Measurements from ENCODE around the gene TEAD3. TPM values are rescaled to one million over a fixed set of nuclear protein-coding genes. Genes with fewer than 3 reads are reported as not detected.

Gene TEAD3
- total RNA-seq, 4 donors from 2014 or later: 13.7 to 33.5 (median 29.3) TPM

DNA sequence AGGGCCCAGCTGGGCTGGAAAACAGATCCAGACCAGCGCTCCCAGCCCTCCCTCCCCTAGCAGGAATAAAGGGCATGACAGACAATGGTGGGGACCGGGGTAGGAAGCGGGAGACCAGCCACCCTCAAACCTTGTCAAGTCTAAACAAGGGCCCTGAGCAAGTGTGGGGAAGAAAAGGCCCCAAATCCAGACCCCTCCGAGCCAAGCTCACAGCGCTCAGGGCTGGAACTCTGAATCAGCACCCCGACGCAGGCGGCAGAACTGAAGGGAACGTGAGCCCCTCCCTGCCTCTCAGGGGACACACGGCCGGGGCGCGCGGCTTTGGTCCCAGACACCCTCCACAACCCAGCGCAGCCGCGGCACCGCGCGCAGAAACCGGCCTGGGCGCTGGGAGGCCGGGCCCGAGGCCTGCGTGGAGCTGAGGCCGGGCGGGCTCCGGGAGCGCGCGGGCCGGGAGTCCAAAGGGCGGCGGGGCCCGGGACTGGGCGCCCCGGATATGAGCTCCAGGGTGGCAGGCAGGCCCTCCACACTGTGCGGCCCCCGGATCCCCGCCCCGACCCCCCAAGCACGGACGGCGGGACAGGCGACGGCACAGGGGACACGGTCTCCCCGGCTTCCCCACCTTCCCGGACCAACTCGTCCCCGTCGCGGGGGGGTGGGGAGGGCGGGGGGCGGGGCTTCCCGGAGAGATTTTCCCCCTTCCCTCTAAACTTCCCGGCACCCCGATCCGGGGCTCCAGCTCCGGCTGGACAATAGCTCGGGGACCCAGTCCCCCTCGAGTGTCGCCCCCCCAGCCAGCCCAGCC, 641 bp downstream of the TEAD3 start:
- peaks cover 42 to 71% (median 45%) of the 10 kb centered on the region in 3 donors for H3K4me1 ChIP-seq
- no peaks in the 10 kb centered on the region for H3K9me3 ChIP-seq
- peak overlapping the region; percentile 83 to 96 (median 92) for H3K4me3 ChIP-seq
- H3K27me3 ChIP-seq: peaks cover 0 to 38% (median 0%) of the 10 kb centered on the region in 4 donors
- 7% methylated on average over 3 of the region's 63 CpGs; no CpG with 5 or more reads in 1 of the 2 donors for WGBS, 2 donors
- intact Hi-C loops (cut with DNase I): no loop called here
- H3K27ac ChIP-seq: peak overlapping the region; percentile 95 to 99 (median 98)
- TF ChIP-seq, protein P1, sequence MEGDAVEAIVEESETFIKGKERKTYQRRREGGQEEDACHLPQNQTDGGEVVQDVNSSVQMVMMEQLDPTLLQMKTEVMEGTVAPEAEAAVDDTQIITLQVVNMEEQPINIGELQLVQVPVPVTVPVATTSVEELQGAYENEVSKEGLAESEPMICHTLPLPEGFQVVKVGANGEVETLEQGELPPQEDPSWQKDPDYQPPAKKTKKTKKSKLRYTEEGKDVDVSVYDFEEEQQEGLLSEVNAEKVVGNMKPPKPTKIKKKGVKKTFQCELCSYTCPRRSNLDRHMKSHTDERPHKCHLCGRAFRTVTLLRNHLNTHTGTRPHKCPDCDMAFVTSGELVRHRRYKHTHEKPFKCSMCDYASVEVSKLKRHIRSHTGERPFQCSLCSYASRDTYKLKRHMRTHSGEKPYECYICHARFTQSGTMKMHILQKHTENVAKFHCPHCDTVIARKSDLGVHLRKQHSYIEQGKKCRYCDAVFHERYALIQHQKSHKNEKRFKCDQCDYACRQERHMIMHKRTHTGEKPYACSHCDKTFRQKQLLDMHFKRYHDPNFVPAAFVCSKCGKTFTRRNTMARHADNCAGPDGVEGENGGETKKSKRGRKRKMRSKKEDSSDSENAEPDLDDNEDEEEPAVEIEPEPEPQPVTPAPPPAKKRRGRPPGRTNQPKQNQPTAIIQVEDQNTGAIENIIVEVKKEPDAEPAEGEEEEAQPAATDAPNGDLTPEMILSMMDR (IDR thresholded peaks at IDR 0.05): no peak
- TF ChIP-seq POLR2A (IDR thresholded peaks at IDR 0.05): no peak
- no peak for DNase-seq
- peaks cover 0 to 4% (median 0%) of the 10 kb centered on the region in 3 donors for H3K36me3 ChIP-seq

DNA sequence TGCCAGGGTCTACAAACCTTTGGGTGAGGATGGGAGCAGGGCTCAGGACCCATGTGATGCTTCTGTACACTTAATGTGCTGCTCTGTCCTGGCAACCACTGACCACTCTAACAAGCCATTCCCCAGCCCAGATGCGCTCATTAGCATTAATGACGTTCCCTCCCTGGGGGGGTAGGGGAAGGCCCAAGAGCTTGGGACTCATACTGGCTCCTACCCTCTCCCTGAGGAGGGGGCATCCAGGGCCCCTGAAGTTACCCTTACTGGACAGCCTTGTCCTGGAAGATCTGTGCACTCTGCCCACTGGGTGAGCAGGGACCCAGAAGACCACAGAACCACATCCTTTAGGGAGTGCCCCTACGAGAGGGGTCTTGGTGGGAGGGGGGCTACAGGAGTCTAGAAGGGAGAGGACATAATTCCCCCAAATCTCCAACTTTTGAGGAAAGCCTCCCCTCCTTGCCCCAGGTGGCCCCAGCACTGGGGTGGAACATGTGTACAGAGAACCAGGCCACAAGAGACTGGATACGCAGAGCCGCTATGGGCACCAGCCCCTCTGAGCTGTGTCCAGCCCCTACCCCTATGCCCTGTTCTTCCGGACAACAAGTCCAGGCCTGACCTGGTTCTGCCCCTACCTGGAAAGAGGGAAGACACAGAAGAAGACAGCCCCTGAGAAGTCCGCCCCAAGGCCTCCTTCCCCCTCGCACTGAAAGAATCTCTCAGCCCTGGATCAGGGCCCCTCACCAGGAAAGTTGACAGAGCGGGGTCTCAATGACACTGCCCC, 1.4 kb downstream of the TEAD3 start:
- intact Hi-C loops (cut with DNase I): no loop called here
- Histone ChIP-seq H3K27me3 (peaks cover 0 to 39% (median 0%) of the 10 kb centered on the region in 4 donors), H3K27ac (peak overlapping the region; percentile 95 to 99 (median 98)), H3K9me3 (no peaks in the 10 kb centered on the region), H3K4me3 (peak overlapping the region; percentile 83 to 96 (median 92)), H3K36me3 (peaks cover 0 to 4% (median 0%) of the 10 kb centered on the region in 3 donors), H3K4me1 (peaks cover 48 to 79% (median 51%) of the 10 kb centered on the region in 3 donors)
- DNase-seq: no peak
- peak in 1 of 4 donors; percentile 12 for TF ChIP-seq POLR2A (IDR thresholded peaks at IDR 0.05)
- TF ChIP-seq, protein P1 (IDR thresholded peaks at IDR 0.05): no peak
- WGBS, 2 donors: 51 to 58% methylated on average over 3 to 4 of the region's 9 CpGs

GRCh38 chr6:35494161-35494563, 2.7 kb downstream of the TEAD3 start:
- Histone ChIP-seq H3K9me3 (no peaks in the 10 kb centered on the region), H3K4me3 (peak overlapping the region in 3 of 4 donors; percentile 83 to 96 (median 89)), H3K27me3 (peaks cover 0 to 28% (median 0%) of the 10 kb centered on the region in 4 donors), H3K27ac (peak overlapping the region; percentile 95 to 99 (median 98)), H3K4me1 (peaks cover 61 to 89% (median 64%) of the 10 kb centered on the region in 3 donors), H3K36me3 (peaks cover 0 to 4% (median 0%) of the 10 kb centered on the region in 3 donors)
- WGBS, 2 donors: 0 to 5% methylated on average over 2 to 3 of the region's 4 CpGs
- no peak for TF ChIP-seq POLR2A (IDR thresholded peaks at IDR 0.05)
- TF ChIP-seq, protein P1 (IDR thresholded peaks at IDR 0.05): no peak
- DNase-seq: no peak
- intact Hi-C loops (cut with DNase I): no loop called here

- Histone ChIP-seq H3K4me3 (peak overlapping the region in 2 of 4 donors; percentile 89 to 96), H3K27ac (peak overlapping the region; percentile 95 to 99 (median 98)), H3K27me3 (peaks cover 0 to 22% (median 0%) of the 10 kb centered on the region in 4 donors), H3K9me3 (no peaks in the 10 kb centered on the region), H3K36me3 (peaks cover 0 to 4% (median 0%) of the 10 kb centered on the region in 3 donors), H3K4me1 (peaks cover 65 to 89% (median 67%) of the 10 kb centered on the region in 3 donors)
- intact Hi-C loops (cut with DNase I): no loop called here
- no peak for DNase-seq
- TF ChIP-seq POLR2A (IDR thresholded peaks at IDR 0.05): no peak
- TF ChIP-seq, protein P1 (IDR thresholded peaks at IDR 0.05): no peak
- WGBS, 2 donors: 73 to 74% methylated on average over 25 to 27 of the region's 28 CpGs
These were observed 3.4 kb downstream of the TEAD3 start for GRCh38 chr6:35493307-35493983.

Measured in esophagus squamous epithelium (tissue), 5 donors.